HCT116 (cell line): ENCODE results near the gene COL19A1. TPM values are rescaled to one million over a fixed set of nuclear protein-coding genes. Genes with fewer than 3 reads are reported as not detected.

Source experiments
- ATAC-seq: fragments of 200-7000 bp; cut with Tn5 transposase; 2 replicates; pipeline ENCODE4 v1.9.1; 2020; ENCODE audit warnings: mild to moderate bottlenecking, moderate library complexity
- BruUV-seq: library from RNA; stranded (reverse); fragments of 400-500 nt; replicated peaks from 2 replicates; lab custom pipeline; 2021; lab: Mats Ljungman, UMichigan
- CTCF ChIA-PET: fragments of 300-600 bp; sonication (Branson Sonifier 250); formaldehyde crosslinking; loops from one replicate; lab custom pipeline; 2021; ENCODE audit warnings: antibody characterized with exemption; lab: Charles Lee
- POLR2A ChIA-PET: fragments of 300-600, 350-600 bp; sonication (Branson Sonifier 250); formaldehyde crosslinking; loops from one replicate; lab custom pipeline; 2021; ENCODE audit warnings: antibody characterized with exemption; lab: Charles Lee
- RAD21 ChIA-PET, 2 experiments: fragments of 300-600 bp; sonication (Branson Sonifier 250); formaldehyde crosslinking; loops; one replicate each; lab custom pipeline; 2023; ENCODE audit warnings: low total read pairs in 2 of 2; ENCODE audit not compliant: uncharacterized antibody in 2 of 2, unreplicated experiment in 2 of 2, low non-redundant PET in 1 of 2; lab: Charles Lee
- DNase-seq: peaks from one replicate; pipeline ENCODE4 v3.0.0-alpha.2; 2010; ENCODE audit warnings: low read depth, low spot score
- H2AFZ ChIP-seq: fragments of 200-600 bp; shearing (Covaris generic), sonication (generic); 2 replicates; pipeline ENCODE4 v1.6.1; 2017; ENCODE audit warnings: low read depth, mixed run types, mixed read lengths, antibody characterized with exemption, low read length; ENCODE audit not compliant: poor library complexity, severe bottlenecking
- H3K27ac ChIP-seq: 2 replicates; pipeline ENCODE4 v1.5.1; 2012; ENCODE audit warnings: low read depth, low read length
- H3K27me3 ChIP-seq: fragments of 200-600 bp; sonication (generic); 2 replicates; pipeline ENCODE4 v1.6.1; 2016; ENCODE audit warnings: mixed run types, low read length, mixed read lengths; ENCODE audit not compliant: insufficient read depth
- H3K36me3 ChIP-seq, 2 experiments: fragments of 200-500 bp in 1 of 2; fragments of 200-600 bp in 1 of 2; sonication (Bioruptor generic) in 1 of 2; sonication (generic) in 1 of 2; 2 replicates each; pipeline versions ENCODE4 v1.5.1 to v1.6.1; 2014 to 2016; ENCODE audit warnings: low read length in 2 of 2, inconsistent platforms in 1 of 2, mixed read lengths in 1 of 2, mixed run types in 1 of 2; ENCODE audit not compliant: insufficient read depth in 2 of 2, control insufficient read depth in 1 of 2
- H3K4me1 ChIP-seq, 2 experiments: fragments of 200-600 bp in 1 of 2; sonication (generic) in 1 of 2; 2 replicates each; pipeline versions ENCODE4 v1.5.1 to v1.6.1; 2012 to 2017; ENCODE audit warnings: low read length in 2 of 2, inconsistent platforms in 1 of 2, mild to moderate bottlenecking in 1 of 2, mixed read lengths in 1 of 2, mixed run types in 1 of 2, moderate library complexity in 1 of 2; ENCODE audit not compliant: insufficient read depth in 2 of 2, control insufficient read depth in 1 of 2
- H3K4me2 ChIP-seq: fragments of 200-600 bp; sonication (generic); 2 replicates; pipeline ENCODE4 v1.6.1; 2017; ENCODE audit warnings: mixed run types, low read length, mixed read lengths
- H3K4me3 ChIP-seq, 2 experiments: fragments of 200-600 bp in 1 of 2; sonication (generic) in 1 of 2; replicated peaks in 1 of 2; 2 replicates each; pipeline ENCODE4 v1.5.1; 2011 to 2016; ENCODE audit warnings: low read length in 2 of 2, control low read depth in 1 of 2, low read depth in 1 of 2, mild to moderate bottlenecking in 1 of 2, mixed read lengths in 1 of 2, mixed run types in 1 of 2
- H3K79me2 ChIP-seq: fragments of 200-600 bp; sonication (generic); 2 replicates; pipeline ENCODE4 v1.6.1; 2017; ENCODE audit warnings: mild to moderate bottlenecking, mixed run types, low read length, moderate library complexity, mixed read lengths; ENCODE audit not compliant: insufficient read depth
- H3K9ac ChIP-seq: fragments of 200-600 bp; sonication (generic); 2 replicates; pipeline ENCODE4 v1.6.1; 2016; ENCODE audit warnings: low read length, mixed read lengths
- H3K9me2 ChIP-seq: fragments of 200-600 bp; sonication (generic), shearing (Covaris generic); 2 replicates; pipeline ENCODE4 v1.6.1; 2017; ENCODE audit warnings: mixed run types, mild to moderate bottlenecking, moderate library complexity; ENCODE audit not compliant: insufficient read depth
- H3K9me3 ChIP-seq, 2 experiments: fragments of 200-500 bp in 1 of 2; fragments of 200-600 bp in 1 of 2; sonication (Bioruptor generic) in 1 of 2; sonication (generic) in 1 of 2; 2 replicates each; pipeline ENCODE4 v1.6.1; 2014 to 2017; ENCODE audit warnings: low read length in 2 of 2, mixed read lengths in 2 of 2, inconsistent platforms in 1 of 2, low read depth in 1 of 2, mild to moderate bottlenecking in 1 of 2, mixed run types in 1 of 2, moderate library complexity in 1 of 2; ENCODE audit not compliant: control insufficient read depth in 1 of 2, insufficient read depth in 1 of 2
- H4K20me1 ChIP-seq: fragments of 200-600 bp; sonication (generic), shearing (Covaris generic); 2 replicates; pipeline ENCODE4 v1.6.1; 2017; ENCODE audit warnings: mixed run types, mild to moderate bottlenecking, moderate library complexity; ENCODE audit not compliant: insufficient read depth
- CEBPB ChIP-seq: IDR thresholded peaks from 2 replicates; pipeline ENCODE4 v1.6.1; 2012; ENCODE audit warnings: low read depth
- ELF1 ChIP-seq: IDR thresholded peaks from 2 replicates; pipeline ENCODE4 v1.6.1; 2012; ENCODE audit warnings: low read depth, borderline replicate concordance
- EZH2 ChIP-seq: fragments of 200-600 bp; sonication (generic); IDR thresholded peaks from 2 replicates; pipeline ENCODE4 v1.6.1; 2017; ENCODE audit warnings: antibody characterized with exemption, mixed run types
- EZH2phosphoT487 ChIP-seq: fragments of 200-600 bp; IDR thresholded peaks from 2 replicates; pipeline ENCODE4 v1.6.1; 2018; ENCODE audit warnings: antibody characterized with exemption, borderline replicate concordance
- YY1 ChIP-seq: IDR thresholded peaks from 2 replicates; pipeline ENCODE4 v1.6.1; 2011; ENCODE audit warnings: low read length, low read depth, moderate library complexity, mild to moderate bottlenecking; ENCODE audit not compliant: insufficient replicate concordance; ENCODE audit errors: extremely low read depth
- ZNF274 ChIP-seq: fragments of 200-500 bp; sonication (Bioruptor generic); IDR thresholded peaks from 2 replicates; pipeline ENCODE4 v1.6.1; 2014; ENCODE audit warnings: mild to moderate bottlenecking, low read depth, low read length, inconsistent platforms
- intact Hi-C: fragments of 100-400 bp; cut with micrococcal nuclease; formaldehyde crosslinking; loops from 2 replicates; pipeline ENCODE4 v1.10.0; 2022
- total RNA-seq: library from RNA; stranded (reverse); gene quantifications from one replicate; pipeline ENCODE4 v1.2.1, GENCODE V29; 2021; ENCODE audit not compliant: unreplicated experiment
- TF ChIP-seq, protein P1 (sequence below), 3 experiments: fragments of 200-600 bp in 1 of 3; sonication (generic) in 1 of 3; IDR thresholded peaks in 2 of 3; conservative IDR thresholded peaks in 1 of 3; 2 replicates each; pipeline ENCODE4 v1.5.1; 2012 to 2017; ENCODE audit warnings: low read depth in 2 of 3, low read length in 2 of 3, antibody characterized with exemption in 1 of 3, borderline replicate concordance in 1 of 3, control low read depth in 1 of 3, mild to moderate bottlenecking in 1 of 3, mixed read lengths in 1 of 3, mixed run types in 1 of 3, moderate library complexity in 1 of 3; ENCODE audit not compliant: insufficient read depth in 1 of 3
- TF ChIP-seq, protein P2 (sequence below): IDR thresholded peaks from 2 replicates; pipeline ENCODE4 v1.6.1; 2012; ENCODE audit warnings: low read depth
- TF ChIP-seq, protein P3 (sequence below): IDR thresholded peaks from 2 replicates; pipeline ENCODE4 v1.6.1; 2012

Gene COL19A1
- total RNA-seq, 1 experiment from 2014 or later: not detected

DNA sequence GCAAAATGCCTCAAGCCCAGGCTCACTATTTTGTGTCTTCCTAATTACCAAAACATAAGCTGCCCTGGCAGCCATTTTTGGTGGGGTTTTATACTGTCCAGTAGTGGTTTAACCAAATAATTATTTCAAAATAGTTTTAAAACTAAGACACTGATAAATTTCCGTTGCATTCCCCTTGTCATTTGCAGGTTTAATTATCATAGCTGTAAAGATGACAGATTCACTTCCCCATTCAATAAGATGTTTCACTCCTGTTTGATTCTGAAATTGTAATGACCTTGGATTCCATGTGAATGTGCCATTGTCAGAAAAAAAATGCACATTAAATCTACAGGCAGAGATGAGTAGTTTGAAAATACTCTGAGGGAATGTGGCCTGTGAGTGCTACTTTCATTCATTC lies 264.5 kb downstream of the COL19A1 start:
- no peaks in the 10 kb centered on the region for H3K79me2 ChIP-seq
- POLR2A ChIA-PET: no interaction called here
- no peak for ATAC-seq

More for the DNA sequence above, 264.5 kb downstream of the COL19A1 start:
- Histone ChIP-seq H3K4me2 (no peak overlapping the region), H3K27ac (no peak overlapping the region), H3K9me2 (no peaks in the 10 kb centered on the region), H3K9ac (no peak overlapping the region), H3K27me3 (peaks cover 22% of the 10 kb centered on the region; the same call in 1 of the 2 replicates), H3K9me3 (no peaks in the 10 kb centered on the region), H3K4me1 (no peaks in the 10 kb centered on the region), H4K20me1 (no peaks in the 10 kb centered on the region), H3K4me3 (no peak overlapping the region), H2AFZ (no peak overlapping the region), H3K36me3 (no peaks in the 10 kb centered on the region)
- BruUV-seq: no TSS peak
- no peak for DNase-seq
- intact Hi-C loops: no loop called here
- CTCF ChIA-PET: no interaction called here
- RAD21 ChIA-PET: no interaction called here
- TF ChIP-seq CEBPB (no peak), ELF1 (no peak), ZNF274 (no peak), EZH2phosphoT487 (no peak), EZH2 (no peak), YY1 (no peak)
- TF ChIP-seq, protein P1, sequence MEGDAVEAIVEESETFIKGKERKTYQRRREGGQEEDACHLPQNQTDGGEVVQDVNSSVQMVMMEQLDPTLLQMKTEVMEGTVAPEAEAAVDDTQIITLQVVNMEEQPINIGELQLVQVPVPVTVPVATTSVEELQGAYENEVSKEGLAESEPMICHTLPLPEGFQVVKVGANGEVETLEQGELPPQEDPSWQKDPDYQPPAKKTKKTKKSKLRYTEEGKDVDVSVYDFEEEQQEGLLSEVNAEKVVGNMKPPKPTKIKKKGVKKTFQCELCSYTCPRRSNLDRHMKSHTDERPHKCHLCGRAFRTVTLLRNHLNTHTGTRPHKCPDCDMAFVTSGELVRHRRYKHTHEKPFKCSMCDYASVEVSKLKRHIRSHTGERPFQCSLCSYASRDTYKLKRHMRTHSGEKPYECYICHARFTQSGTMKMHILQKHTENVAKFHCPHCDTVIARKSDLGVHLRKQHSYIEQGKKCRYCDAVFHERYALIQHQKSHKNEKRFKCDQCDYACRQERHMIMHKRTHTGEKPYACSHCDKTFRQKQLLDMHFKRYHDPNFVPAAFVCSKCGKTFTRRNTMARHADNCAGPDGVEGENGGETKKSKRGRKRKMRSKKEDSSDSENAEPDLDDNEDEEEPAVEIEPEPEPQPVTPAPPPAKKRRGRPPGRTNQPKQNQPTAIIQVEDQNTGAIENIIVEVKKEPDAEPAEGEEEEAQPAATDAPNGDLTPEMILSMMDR (IDR thresholded peaks at IDR 0.05 in 2 of 3, conservative IDR thresholded peaks at IDR 0.05 in 1 of 3; ENCODE audit: borderline replicate concordance in 1 of 3, insufficient read depth in 1 of 3, low read depth in 2 of 3, low read length in 2 of 3): no peak
- TF ChIP-seq, protein P2, sequence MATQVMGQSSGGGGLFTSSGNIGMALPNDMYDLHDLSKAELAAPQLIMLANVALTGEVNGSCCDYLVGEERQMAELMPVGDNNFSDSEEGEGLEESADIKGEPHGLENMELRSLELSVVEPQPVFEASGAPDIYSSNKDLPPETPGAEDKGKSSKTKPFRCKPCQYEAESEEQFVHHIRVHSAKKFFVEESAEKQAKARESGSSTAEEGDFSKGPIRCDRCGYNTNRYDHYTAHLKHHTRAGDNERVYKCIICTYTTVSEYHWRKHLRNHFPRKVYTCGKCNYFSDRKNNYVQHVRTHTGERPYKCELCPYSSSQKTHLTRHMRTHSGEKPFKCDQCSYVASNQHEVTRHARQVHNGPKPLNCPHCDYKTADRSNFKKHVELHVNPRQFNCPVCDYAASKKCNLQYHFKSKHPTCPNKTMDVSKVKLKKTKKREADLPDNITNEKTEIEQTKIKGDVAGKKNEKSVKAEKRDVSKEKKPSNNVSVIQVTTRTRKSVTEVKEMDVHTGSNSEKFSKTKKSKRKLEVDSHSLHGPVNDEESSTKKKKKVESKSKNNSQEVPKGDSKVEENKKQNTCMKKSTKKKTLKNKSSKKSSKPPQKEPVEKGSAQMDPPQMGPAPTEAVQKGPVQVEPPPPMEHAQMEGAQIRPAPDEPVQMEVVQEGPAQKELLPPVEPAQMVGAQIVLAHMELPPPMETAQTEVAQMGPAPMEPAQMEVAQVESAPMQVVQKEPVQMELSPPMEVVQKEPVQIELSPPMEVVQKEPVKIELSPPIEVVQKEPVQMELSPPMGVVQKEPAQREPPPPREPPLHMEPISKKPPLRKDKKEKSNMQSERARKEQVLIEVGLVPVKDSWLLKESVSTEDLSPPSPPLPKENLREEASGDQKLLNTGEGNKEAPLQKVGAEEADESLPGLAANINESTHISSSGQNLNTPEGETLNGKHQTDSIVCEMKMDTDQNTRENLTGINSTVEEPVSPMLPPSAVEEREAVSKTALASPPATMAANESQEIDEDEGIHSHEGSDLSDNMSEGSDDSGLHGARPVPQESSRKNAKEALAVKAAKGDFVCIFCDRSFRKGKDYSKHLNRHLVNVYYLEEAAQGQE: no peak
- TF ChIP-seq, protein P3, sequence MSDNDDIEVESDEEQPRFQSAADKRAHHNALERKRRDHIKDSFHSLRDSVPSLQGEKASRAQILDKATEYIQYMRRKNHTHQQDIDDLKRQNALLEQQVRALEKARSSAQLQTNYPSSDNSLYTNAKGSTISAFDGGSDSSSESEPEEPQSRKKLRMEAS: no peak
